HG02970 (cell line): ENCODE results near the gene TNN.

Experiments
- ATAC-seq: cut with Tn5 transposase; IDR thresholded peaks from one replicate; pipeline ENCODE4 v1.9.1; 2021; ENCODE audit warnings: mild to moderate bottlenecking, moderate library complexity, moderate number of reproducible peaks; ENCODE audit not compliant: unreplicated experiment, low FRiP score

Gene TNN

DNA sequence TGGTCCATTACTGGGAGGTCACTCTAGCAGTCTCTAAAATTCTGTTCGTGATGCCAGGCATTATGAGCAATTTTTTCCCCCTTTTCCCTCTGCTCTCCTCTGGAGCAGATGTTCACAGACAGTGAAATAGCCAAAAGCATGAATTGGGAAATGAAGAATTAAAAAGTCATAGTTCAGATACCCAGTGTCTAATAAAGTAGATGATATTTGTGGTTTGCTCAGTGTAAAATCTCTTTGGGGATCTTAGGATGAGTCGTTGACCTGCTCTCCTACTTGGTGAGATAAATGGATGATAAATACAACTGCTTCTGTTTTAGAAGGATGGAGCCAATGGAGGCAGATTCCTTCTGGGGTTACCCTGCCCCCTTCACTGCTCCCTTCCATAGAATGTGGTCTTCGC, 68.6 kb downstream of the TNN start:
- ATAC-seq: no peak

DNA sequence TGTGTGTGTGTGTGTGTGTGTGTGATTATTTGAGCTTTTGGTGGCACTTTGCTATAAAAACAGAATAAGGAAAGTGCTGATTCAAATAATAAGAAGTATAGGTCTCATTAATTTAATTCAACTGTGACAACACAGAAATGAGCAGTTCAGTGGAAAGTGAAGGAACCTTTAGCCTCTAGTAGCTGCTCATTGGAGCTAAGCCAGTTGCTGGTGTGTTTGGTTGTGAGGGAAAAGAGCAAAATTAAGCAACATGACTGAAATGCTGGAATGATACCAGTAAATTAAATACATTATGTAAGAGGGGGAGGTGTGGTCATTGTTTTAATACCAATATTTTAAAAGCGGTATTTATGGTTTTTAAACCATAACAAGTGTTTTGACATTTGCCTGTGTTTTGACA, 69.7 kb downstream of the TNN start:
- ATAC-seq: no peak

DNA sequence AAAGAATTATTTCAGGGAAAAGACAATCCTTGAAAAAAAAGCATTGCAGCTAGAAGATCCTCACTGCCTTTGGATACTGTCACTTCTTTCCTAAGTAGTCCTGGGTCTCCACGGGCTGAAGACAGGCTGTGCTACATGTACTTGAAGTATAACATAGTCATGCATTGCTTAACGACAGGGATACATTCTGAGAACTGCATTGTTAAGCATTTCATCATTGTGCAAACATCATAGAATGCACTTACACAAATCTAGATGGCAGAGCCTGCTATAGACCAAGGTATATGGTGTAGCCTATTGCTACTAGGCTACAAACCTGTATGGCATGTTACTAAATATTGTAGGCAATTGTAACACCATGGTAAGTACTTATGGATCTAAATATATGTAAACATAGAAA, 70.9 kb downstream of the TNN start:
- no peak for ATAC-seq

DNA sequence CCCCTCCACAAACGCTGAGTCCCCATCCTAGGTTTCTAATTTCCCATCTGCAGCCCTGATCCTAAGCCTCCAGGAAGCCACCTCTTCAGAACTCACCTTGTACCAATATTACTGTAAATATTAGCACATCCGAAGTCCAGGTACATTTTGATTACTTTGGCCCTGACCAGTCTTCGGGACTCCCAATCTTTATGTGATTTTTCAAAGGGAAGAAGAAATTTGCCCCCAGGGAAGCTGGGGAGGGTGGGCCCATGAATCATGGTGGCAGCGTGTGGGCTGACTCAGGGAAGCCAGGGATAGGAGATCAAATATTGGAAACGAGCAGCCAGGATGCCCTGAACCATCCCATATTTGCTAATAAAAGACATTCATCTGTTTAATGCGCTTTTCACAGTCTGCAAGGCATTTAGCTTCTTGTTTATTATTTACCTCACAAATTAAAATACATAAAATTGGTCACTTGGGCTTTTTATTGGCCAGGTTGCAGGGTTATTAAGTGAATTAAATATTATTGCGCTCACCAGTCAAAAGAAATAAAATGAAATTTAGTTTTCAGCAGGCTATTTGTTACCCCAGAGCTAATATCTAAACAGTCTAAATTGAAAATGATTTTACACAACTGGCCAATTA, 78.4 kb downstream of the TNN start:
- no peak for ATAC-seq

DNA sequence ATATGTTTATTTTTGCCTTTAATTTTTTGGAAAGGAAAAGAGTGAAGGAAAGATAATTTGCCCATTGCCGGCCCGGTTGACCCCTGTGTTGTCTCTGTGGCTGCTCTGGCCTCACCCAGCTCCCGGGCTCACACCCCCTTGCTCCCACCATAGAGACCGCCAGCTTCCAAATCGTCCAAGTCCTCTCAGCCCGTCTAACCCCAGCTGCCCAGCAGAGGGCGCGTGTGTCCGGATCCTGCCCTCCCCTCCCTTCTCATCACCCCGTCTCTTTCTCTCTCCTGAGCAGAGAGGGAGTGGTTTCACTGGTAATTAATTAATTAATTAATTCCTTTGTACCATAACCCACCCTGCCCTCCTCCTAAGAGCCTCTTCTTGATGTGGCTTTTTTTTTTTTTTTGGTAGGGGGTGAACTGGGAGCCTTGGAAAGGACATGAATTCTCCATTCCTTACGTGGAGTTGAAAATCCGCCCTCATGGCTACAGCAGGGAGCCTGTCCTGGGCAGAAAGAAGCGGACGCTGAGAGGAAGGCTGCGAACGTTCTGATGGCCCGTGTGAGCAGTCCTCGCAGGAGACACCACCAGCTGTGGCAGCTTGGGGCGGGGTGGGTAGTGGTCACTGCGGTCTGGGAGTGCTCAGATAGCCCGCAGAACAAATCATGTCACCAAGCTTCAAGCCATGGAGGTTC, 79.0 kb downstream of the TNN start:
- ATAC-seq: no peak

DNA sequence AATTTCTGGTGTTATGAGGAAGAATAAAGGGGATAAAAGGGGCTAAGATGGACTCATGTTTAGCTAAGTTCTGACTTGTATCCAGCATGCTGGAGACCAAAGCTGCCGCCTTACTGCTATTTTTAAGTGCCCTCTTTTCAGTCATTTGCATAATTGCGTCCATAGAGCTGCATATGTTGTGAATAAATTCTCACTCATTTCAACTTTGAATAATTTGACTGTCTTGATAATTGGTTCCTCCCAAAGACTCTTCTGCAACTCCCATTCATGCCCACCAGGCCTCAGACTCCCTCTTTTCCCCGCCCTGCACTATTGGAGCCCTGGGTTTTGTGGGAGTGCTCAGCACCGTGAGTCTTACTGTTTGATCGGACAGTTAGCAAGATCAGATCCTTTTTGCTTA, 79.9 kb downstream of the TNN start:
- ATAC-seq: no peak

DNA sequence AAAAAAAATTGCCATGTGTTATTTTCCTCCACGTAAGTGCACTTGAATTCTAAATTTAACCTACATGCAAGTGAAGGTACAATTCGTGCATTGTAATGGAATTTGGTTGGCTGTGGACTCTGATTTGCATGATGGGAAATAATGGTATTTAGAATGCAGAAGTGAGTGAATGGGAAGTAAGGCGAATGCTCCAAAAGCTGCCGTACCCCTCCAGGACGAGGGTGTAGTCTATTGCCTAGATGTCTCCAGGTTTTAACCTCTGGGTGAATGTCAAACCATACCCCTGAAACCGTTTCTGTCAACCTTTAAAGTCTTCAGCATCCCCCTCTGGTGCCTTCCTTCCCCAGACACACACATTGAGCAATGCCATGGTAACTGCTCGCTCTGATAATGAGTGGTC, 80.4 kb downstream of the TNN start:
- ATAC-seq: no peak

DNA sequence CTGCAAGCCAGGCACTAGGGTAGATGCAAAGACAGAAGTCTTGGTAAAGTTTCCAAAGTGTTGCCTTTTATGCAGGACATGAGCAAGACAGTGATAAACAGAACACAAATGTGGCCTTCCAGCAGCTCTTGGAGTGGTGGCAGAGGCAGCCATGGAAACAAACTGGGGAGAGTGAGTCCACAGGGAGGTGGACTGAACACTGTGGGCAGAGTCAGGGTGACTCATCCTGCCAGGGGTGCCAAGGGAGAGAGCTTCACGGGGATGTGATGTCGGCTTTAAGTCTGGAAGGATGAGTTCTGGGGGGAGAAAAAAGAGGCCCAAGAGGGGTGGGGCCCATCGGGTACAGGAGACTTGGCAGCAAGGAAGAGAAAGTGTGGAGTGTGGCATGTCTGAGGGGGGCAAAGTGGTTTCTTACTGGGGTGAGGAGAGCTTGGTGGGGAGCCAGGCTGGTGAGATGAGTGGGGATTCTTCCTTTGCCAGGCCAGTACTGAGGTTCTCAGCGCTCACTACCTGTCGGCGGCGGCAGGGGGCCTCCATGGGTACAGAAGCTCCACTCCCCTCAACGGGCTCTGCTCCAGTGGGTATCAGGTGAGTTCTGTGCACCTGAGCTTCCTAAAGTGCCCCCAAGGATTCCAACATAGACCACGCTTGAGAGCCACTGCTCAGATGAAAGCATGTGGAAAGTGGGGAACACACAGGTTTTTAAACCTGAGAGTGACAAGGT, 83.1 kb downstream of the TNN start:
- ATAC-seq: no peak

DNA sequence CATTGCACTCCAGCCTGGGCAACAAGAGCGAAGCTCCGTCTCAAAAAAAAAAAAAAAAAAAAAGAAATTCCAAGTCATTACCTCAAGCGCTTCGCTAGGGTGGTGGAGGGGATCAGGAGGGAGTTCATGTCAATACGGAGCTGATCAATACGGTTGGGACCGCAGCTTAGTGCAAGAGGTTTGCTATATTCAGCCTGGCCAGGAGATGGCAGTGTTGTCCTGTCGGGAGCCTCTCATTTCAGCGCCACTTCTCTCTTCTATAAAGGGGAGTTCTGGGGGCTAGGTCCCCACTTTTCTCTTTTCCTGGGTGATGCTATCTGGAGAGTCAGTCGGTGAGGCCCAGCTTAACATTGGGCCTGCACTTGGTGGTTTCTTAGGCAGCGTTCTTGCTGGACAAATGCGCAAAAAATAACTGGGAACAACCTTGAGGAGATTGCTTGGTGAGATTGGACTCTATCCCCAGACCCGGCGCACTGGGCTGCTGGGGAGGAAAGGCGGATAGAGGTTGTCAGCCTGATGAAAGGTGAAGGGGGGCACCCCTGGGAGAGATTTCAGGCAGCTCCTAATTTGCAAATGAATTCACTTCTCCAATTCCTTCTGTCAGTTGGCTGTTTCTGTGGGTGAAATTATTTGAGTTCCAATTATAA, 84.5 kb downstream of the TNN start:
- ATAC-seq: no peak

DNA sequence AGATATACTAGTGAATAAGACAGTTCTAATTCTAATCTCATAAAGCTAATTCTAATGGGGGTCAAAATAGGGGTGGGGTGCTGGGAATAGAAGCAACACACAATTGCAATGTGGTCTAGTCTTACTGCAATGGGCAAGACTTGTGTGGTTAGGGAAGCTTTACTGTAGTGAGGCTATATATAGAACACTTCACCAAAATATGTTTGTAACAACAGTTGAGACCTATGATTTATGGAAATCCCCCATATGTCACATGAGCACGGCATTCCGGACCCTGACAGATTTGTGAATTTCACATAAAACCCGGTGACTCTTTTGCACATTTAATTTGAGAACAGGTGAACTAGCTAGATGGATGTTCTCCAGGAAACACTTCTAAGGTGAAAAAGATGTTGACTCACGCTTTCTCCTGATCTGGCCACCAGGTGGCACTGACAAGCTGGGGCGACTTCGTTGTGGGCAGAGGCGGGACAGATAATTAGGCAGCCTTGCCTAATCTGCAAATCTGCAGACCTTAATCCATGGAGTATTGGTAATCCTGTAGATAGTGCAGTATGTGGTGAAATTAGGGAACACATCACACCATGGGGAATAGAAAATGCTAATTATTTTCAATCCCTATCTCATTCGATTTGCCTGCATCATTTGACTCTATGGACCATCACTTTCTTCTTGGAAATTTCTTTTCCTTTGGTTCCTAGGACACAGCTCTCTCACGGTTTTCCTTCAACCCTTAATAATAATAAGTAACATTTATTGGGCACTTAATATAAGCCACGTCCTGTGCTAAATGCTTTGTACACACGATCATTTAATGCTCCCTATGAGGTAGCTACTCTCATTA, 87.2 kb downstream of the TNN start:
- ATAC-seq: no peak

DNA sequence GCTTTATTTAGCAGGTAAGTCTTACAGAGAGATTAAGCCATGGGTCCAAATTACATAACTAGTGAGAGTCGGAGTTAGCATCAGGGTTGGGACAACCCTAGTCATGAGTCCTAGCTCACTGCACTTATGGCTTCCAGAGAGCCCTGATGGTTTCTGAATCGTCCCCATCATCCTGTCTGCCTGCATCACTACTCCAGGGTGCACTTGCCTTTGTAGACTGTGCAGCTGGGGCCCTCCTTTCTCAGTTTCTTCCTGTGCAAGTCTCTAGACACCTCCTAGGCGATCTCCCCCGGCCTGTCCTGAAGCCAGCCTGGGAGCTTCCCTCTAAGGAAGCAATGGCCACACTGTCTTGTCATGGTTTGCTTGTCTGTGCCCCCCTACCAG, 87.8 kb downstream of the TNN start:
- ATAC-seq: no peak

DNA sequence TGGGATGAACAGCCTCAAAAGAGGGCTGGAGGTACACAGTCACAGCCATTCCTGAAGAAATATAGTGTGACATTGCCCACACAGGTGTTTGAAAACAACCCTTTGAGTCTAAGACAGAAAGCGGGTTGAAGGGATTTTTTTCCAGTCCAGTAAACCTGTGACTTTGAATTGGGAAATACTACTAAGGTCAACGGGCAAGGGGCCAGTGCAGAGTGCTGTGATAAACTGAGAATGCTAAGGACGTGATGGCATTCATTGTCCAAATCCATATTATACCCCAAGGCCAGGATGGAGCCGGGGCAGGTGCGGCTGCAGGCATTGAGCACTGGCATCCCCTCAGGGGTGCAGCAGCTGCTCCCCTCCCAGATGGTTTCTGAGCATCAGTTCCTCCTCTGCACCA, 88.3 kb downstream of the TNN start:
- ATAC-seq: no peak

DNA sequence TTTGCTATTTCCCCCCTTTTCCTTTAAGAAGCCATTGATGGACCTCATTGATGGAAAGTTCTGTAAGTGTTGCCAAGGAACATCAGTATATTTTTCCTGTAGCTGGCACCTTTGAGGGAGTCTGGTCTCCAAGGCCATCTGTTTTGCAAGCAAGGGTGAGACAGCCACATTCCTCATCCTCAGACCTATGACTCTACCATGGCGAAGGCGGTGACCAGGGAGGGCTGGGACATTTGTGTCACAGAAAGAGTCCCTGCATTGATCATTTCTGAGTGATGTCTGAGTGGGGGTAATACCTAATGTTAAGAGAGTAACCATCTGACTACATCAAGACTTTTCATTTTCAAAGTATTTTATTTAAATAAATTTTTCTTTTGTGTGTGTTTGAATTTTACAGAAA, 89.6 kb downstream of the TNN start:
- ATAC-seq: no peak

DNA sequence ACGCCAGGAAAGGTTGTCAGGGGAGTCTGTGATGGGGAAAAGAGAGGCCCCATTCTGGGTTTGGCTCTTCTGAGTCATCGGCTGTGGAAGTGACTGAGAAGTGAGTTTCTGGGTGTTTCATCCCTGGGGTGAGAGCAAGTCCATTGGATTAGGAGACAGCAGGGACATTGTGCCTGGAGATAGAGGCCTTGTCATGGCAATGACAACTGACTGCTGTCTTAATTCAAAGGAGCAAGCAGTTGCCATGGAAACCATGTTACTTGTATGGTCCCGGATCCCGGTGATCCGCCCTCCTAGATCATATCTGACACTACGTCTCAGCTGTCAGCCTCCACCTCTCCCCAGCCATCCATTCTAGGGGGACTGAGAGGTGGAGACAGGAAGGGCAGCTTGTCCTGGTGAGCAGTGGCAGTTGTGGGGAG, 90.5 kb downstream of the TNN start:
- ATAC-seq: no peak

DNA sequence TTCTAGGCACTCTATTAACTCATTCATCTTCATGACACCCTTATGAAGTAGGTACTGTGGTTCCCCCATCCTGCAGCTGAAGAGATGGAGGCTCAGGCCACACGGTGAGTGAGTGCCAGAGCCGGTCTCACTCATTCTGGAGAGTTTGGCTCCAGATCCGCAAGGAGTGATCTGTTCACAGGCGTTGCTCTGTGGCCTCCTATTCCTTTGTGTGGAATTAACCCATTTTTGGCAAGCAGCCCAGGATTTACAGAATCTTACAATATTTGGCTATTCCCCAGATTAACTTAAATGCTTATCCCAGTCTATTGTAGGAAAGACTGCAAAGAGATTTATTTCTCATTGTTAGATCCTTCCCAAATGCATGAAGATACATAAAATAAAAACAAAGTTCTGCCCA, 95.3 kb downstream of the TNN start:
- no peak for ATAC-seq

DNA sequence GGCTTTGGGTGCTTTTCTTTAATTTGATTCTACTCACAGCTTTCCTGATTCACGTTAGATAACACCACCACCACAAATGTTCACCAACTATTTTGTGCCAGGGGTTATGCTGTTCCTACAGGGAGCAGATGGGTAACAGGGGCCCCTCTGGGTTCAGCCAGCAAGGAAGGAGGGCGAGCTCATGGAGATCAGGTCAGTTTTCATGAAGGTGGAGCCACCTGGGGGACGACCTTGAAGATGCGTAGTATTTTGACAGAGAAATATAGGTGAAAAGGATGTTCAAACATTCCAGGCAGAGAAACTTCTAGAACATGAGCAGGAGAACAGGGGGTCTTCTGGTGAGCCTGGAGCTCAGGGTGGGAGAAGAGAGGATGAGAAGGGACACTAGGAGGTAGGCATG, 96.1 kb downstream of the TNN start:
- ATAC-seq: no peak

DNA sequence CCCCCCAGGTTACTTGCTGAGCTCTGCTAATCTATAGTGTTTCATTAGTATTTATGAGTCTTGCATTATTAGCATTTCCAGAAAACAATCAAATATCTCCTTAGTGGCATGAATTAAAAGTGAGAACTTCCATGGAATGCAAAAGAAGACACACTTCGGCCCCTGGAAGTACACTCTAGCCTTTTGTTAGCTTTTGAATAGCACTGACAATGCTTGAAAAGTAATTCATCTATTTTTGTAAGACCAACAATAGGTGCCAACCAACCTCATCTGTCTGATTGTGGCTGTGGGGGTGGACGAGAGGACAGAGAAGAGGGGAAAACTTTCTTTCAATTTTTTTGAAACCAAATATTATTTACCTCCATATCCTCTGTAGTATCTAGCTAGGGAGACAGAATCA, 97.1 kb downstream of the TNN start:
- no peak for ATAC-seq

DNA sequence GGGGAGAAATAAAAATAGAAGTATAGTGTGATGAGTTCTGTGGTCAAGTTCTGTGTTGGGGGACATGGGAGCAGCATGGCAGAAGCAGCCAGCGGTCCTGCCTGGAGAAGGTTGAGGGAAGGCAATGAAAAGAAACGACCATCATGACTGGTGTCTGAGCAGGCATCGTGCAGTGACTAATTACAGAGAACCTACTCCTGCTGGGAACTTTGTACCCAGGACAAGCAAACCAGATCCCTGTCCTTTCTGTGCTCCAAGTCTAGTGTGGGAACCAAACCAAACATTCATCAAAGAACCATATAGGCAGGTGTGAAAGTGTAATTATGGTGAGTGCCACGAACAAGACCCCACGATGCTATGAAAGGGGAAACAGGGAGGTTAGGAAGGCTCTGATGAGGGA, 99.1 kb downstream of the TNN start:
- no peak for ATAC-seq

DNA sequence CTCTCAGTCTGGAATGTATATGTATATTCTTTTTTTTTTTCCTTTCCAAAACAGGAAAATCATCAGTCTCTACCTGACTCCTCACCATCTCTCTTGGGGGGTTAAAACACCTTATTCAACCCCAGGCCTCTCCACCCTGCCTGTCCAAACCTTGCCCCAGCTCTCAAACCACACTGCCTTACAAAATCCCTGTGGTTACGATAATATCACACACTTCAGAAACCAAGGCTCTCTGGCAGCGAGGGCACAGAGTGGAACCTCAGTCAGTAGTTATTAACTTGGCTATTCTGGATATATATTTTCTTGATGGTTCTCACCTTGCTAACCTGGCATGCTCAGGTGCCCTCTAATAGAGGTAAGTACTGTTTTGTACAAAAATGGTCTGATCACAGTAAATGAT, 100.2 kb downstream of the TNN start:
- no peak for ATAC-seq

DNA sequence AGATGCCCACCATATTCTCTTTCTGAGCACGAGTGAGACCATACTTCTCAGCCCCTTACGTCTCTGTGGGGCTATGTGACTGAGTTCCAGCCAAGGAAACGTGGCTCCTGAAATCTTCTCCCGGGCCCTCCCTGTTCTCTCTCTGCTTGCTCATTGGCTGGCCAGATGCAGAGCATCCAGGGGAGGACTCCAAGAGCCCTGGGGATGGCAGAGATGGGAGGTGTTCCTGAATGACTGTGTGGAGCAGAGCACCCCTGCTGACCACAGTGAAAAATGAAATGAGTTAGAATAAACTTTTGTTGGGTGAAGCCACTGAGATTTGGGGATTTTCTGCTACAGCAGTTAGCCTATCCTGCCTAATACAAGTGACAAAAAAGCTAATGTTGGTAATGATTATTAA, 101.1 kb downstream of the TNN start:
- no peak for ATAC-seq
